ENCODE data around the gene TSPAN18.

The TSPAN18 gene

DNA sequence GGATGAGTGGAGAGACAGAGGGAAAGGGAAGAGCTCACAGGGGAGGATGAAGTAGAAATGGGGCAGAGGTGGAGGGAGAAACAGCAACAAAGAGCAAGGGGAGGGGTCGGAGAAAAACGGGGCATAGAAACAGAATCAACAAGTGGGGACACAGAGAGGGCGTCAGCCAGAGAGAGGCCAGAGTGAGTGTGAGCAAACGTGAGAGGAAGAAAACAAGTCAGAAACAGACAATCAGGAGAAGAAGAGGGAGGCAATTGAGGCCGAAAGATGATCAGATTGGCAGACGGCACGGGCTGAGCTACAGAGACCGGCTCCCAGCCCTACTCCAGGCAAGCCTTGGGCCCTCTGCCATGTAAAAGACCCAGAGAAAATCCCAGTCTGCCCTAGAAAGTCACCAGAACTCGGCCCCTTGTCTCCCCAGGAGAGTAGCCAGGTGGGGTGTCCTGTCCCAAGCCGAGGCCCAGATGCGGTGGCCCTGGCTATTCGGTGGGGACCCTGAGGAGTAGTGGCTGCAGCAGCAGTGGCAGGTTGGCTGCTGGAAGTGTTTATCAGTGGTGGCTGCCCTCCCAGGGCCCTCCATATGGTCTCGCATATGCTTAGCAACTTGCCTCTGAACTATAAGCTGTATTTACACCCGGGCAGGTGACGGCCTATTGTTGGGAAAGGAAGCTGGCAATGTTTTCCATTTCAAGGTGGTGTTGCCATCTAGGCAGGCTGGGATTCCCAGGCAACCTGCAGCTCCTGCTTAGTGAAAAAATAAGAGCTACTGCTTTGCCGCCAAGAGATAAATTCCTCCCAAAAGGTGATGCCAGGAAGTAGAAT, 14.8 kb upstream of the TSPAN18 start:
- no peak for DNase-seq

GRCh38 chr11:44713022-44713421, 13.7 kb upstream of the TSPAN18 start:
- DNase-seq: no peak

- no peak for DNase-seq
Measured at GRCh38 chr11:44716256-44716655, 10.5 kb upstream of the TSPAN18 start.

DNA sequence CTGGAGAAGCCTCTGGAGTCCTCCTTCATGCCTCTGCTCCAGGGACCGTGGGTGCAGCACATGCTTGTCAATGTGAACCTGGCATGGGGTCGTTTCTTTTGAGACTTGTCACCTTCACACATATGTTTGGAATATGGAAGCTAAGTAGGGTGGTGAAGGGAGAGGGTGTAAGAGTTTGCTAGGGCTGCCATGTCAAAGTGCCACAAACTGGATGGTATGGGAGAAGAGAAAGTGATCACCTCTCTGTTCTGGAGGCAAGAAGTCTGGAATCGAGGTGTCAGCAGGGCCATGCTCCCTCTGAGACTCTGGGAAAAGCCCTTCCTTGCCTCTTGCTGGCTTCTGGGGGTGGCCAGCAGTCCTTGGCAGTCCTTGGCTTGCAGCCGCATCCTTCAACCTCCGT, 8.7 kb upstream of the TSPAN18 start:
- no peak for DNase-seq

DNA sequence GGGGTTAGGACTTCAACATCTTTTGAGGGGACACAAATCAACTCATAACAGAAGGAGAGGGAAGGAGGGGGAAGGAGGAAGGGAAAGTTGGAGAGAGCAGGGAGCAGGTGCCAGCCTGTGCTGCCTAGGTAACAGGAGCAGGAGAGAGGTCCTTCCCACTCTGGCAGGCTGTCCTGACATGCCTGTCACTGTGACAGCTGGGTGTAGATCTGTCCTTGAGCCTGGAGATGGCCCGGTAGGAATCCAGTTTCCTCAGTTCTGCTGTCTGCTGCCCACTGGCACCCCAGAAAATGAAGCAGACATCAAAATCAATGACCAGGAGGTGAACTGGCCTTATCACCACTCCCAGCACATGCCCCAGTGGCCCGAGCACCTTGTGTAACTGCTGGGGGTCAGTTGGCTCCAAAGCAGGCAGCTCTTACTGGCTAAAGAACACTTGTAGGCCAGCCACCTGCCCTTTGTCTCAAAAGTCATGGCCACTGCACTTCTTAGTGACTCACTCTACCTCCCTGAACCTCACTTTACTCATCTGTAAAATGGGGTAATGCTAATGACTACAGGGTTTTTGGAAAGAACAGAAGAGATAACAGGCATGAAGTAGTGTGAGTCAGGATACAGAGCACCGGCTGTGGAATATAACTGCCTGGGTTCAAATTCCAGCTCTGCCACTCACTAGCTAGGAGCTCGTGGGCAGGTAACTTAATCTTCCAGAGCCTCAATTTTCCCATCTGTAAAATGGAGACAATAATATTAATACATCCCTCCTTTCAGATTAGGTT, 8.0 kb upstream of the TSPAN18 start:
- DNase-seq: no peak

GRCh38 chr11:44725016-44725685, 1.6 kb upstream of the TSPAN18 start:
- no peak for DNase-seq

GRCh38 chr11:44725757-44726282, 942 bp upstream of the TSPAN18 start:
- DNase-seq: no peak

DNA sequence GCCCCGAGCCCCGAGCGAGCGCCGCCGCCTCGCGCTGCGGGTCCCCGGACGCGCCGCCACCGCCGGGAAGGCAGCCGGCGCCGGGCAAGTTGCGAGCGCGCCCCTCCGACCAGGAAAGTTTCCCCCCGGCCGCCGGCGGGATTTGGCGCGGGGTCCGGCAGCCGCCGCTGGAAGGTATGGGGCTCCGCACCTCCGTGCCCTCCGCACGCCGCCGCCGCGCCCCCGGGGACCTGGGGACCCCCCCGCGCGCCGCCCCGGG, 281 bp downstream of the TSPAN18 start:
- no peak for DNase-seq

DNA sequence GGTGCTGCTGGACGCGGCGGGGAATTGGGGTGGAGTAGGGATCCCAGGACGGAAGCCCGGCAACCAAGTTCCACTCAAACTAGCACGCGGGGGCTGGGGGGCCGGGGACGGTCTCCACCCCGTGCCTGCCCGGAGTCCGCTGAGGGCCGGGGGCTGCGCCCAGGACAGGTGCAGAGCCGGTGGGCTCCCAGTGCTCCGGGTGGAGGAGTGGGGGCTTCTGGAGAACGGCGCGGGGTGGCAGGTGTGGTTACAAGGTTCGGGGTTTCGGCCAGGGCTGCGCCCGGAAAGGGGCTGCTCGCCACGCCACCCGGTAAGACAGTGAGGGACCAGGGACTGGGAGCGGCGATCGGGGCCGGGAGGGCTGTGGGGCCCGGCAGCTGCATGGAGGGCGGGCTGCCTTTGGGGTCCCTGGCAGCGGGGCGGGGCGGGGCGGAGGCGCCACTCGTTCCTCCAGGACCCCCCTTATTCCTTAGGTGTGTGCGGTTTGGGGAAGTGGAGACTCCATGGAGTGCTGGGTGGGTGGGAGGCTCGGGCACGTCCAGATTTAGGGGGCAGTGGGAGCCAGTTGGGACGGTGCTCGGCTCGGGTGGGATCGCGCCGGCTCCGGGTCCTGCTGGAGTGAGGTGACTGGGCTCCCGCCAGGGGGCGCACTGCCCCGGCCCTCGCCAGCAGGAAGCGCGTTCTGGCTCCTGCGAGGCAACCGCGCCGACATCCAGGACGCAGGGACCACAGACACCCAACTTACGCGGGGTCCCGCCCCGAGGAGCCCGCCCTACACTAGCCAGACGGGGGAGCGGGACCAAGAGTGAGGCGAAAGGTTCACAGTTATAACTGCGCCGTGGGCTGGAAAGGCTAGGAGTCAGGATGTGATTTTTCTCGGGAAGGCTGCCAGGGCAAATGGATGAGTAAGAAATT, 868 bp downstream of the TSPAN18 start:
- DNase-seq: peak; percentile 75

- DNase-seq: no peak
Measured at GRCh38 chr11:44728491-44728910, 1.7 kb downstream of the TSPAN18 start.

GRCh38 chr11:44729063-44729462, 2.3 kb downstream of the TSPAN18 start:
- no peak for DNase-seq

GRCh38 chr11:44729713-44730112, 3.0 kb downstream of the TSPAN18 start:
- DNase-seq: no peak

- no peak for DNase-seq
Measured at GRCh38 chr11:44730775-44731174, 4.0 kb downstream of the TSPAN18 start.

DNA sequence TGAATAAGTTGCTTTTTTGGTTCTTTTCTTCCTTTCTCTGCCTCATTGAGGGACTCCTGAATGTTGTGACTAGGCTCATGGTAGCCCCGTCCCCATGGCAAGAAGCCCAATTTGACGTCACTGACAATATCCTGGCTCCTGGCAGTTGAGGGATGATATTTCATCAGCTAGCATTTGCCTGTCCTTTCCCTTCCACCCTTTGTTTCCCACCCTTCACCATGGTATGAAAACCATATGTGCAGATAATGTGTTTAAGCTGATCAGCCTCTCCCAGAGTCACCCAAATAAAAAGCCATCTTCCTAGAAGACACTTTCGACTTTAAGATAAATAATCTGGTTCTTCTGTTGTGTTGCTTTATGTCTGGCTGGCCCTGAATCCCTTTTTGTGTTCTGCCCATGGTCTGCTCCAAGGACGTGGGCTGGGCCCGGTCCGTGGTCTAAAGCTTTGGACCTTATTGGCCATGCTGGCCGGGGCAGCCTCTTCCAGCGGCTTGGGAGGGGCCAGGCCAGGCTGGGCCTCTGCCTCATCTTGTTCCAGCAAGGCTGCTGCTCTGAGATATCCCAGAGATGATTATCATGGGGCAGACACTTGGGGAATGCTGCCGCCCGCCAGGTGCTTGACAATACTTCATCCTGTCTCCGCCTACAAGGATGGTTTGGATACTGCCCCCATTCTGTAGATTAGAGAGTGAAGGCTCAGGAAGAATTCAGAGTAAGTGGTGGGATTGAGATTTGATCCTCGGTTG, 5.1 kb downstream of the TSPAN18 start:
- no peak for DNase-seq

DNA sequence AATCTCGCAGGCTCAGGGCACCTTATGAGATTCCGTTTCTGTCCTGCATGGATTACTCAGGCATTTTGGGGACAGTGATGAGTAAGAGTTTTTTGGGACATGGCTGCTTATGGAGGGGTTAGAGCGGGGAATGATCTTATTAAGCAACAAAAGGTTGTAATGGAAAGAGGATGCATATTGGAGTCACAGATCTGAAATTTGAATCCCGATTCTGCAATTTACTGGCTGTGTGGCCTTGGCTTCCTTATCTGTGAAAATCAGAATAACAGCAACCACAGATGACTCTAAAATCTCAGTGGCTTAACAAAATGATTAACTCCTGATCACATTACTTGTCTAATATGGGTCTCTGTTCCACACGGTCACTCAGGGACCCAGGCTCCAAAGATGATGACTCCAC, 5.8 kb downstream of the TSPAN18 start:
- DNase-seq: no peak

- no peak for DNase-seq
Measured at GRCh38 chr11:44733877-44734276, 7.1 kb downstream of the TSPAN18 start.

- no peak for DNase-seq
Measured at GRCh38 chr11:44734843-44735381, 8.2 kb downstream of the TSPAN18 start.

- no peak for DNase-seq
Measured at GRCh38 chr11:44736791-44737190, 10.0 kb downstream of the TSPAN18 start.

GRCh38 chr11:44737245-44738085, 10.7 kb downstream of the TSPAN18 start:
- DNase-seq: no peak

DNA sequence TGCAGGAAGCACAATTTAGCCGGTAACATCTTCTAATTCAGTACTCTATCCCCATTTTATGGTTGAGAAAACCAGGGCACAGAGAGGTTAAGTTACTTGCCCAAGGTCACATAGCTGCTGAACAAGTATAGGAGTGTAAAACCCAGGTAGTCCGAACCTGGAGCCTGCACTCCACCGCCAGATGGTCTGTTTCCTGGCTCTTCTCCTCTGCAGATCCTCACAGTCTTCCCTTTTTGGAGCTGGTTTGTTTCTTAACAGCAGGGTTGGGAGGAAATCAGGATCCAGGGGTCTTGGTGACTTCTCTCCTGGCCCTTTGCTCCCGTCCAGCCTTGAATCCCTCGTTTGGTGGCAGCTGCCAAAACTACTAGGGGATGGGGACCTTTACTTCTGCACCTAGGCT, 12.0 kb downstream of the TSPAN18 start:
- no peak for DNase-seq

GRCh38 chr11:44740967-44741366, 14.2 kb downstream of the TSPAN18 start:
- no peak for DNase-seq
